HG02840 (cell line): ENCODE measurements around the gene TCEAL2.
A peak's percentile ranks its signal among the peaks of the same experiment; 100 is the strongest.
"Not testable (repeated sequence)": the region's sequence is repeated elsewhere in the genome, so short reads cannot be mapped to it uniquely, and the experiment has no call there.

Source experiments
- ATAC-seq: cut with Tn5 transposase; IDR thresholded peaks from one replicate; pipeline ENCODE4 v1.9.1; 2021; ENCODE audit warnings: mild to moderate bottlenecking, moderate library complexity, moderate number of reproducible peaks; ENCODE audit not compliant: unreplicated experiment, low FRiP score

Gene TCEAL2

DNA sequence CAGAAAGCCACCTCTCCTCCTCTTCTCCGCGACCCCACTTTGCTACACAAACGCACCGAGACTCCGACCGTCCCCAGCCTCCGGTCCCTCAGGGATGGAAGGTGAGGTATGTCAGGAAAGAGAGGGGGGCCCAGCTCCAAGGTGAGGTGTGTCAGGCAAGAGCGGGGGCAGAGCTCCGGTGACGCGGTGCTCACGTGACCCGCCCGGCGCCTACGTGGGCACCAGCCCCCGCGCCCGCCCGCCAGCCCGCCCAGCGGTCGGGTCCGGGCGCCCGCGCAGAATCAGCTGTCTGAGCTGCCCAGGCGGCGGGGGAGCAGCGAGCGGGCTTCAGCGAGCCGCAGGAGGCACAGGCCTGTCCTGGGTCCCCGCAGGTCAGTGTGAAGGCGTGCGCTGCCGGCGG is at the start of gene TCEAL2:
TSS of gene TCEAL2 (plus strand) at position 244 of the 400 bp plus-strand sequence. CDS start 1,152 bp downstream, outside the sequence.
- ATAC-seq, result not testable (repeated sequence)

GRCh38 chrX:102077426-102077825 is 48.1 kb upstream of the TCEAL2 start:
- no peak for ATAC-seq

DNA sequence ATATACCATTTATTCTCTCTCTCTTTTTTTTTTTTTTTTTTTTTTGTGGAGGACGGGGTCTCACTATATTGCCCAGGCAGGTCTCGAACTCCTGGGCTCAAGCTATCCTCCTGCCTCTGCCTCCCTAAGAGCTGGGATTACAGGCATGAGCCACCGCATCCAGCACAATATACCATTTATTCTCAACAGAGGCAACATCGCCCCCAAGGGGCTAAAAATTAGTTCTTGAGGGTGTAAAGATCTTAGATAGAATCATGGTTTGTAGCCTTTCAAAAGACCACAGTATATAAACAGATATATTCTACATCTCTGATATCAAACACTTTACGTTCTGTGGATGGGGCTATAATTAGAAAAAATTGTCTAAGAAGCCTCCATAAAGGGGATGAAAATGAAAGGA is 39.8 kb upstream of the TCEAL2 start:
- ATAC-seq, result no peak

- ATAC-seq, result no peak
Observed at GRCh38 chrX:102113367-102113766, 12.1 kb upstream of the TCEAL2 start.

DNA sequence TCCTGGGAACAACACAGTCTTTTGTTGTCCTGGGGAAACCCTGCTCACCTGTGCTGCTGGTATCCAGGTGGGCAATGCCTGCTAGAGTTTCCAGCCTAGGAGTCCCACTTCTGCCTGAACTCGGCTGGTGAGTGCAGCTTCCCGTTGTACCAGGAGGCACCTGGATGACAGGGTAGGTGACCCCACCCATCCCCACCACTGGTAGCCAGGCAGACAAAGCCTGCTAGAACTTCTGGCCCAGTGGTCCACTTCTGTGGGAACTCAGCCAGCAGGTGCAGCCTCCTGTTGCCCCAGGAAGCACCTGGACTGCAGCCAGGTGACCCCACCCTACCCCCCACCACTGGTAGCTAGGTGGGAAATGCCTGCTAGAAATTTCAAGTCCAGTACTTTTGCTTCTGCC is 9.7 kb upstream of the TCEAL2 start:
- ATAC-seq, result no peak

DNA sequence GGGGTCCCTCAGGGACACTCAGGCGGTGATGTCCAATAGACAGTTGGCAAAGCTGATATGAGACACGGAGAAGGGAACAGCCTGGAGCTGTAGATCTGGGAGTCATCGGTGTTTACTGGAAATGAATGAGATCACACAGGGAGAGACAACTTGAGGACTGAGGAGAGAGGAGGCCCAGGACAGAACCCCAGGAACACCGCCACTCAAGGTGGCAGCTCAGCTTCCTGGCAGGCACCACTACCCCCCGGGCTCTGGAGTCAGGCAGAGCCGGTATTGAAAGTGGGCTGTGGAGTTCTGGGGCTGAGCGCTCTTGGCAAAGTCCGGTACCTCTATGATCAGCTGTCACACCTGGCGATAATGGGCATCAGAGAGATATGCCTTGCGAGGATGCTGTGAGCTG is 465 bp upstream of the TCEAL2 start:
- not testable (repeated sequence) for ATAC-seq

DNA sequence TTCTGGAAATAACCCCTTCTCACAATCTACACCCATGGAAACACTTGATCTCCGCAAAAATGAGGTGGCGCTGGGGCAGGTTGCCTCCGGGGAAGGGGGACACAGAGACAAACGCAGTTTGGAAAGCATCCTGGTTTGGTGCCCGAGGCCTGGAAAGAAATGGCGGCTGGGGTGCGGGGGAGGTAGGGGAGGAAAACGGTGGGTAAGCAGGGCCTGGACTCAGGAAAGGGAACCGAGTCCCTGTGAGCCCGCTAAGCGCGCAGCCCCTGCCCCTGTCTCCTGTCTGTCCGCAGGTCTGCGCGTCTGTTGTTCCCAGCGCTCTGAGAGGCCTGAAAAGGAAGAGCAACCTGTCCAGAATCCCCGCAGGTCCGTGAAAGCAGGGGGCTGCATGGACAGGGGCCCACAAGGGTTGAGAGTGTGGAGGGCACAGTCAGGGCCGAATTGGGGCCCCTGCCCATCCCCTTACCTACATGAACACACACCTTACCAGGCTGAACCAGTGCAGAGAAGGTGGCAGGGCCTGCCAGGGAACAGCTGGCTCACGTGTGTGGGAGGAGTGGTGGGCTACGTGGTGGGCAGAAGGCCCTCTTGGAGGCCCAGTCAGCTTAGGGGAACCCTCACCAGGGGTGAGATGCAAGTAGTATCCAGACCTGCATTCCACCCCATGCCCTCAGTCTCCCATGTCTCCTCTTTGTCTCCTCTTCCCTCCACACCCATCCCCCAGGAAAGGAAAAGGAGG is 770 bp downstream of the TCEAL2 start:
- not testable (repeated sequence) for ATAC-seq

GRCh38 chrX:102126863-102127262 is 1.4 kb downstream of the TCEAL2 start:
- ATAC-seq, result no peak

DNA sequence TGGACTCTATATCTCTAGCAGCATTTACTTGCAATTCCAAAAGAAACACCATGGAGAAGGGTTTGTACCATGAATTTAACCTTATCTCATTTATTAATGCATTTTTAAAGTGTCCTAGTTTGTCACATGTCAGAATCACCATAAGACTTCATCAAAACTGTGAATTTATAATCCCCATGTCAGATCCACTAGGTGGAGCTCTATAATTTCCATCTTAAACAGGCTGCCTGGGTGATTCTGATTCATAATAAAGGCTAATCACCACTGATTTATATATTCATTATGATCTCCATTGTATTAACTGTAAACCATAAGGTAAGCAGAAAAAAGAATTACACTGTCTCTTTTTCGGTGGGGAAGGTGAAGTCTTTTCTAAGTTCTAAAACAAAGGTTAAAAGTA is 4.0 kb downstream of the TCEAL2 start:
- ATAC-seq, result no peak

GRCh38 chrX:102138064-102138463 is 12.6 kb downstream of the TCEAL2 start:
- no peak for ATAC-seq

GRCh38 chrX:102140876-102141275 is 15.4 kb downstream of the TCEAL2 start:
- ATAC-seq, result not testable (repeated sequence)

DNA sequence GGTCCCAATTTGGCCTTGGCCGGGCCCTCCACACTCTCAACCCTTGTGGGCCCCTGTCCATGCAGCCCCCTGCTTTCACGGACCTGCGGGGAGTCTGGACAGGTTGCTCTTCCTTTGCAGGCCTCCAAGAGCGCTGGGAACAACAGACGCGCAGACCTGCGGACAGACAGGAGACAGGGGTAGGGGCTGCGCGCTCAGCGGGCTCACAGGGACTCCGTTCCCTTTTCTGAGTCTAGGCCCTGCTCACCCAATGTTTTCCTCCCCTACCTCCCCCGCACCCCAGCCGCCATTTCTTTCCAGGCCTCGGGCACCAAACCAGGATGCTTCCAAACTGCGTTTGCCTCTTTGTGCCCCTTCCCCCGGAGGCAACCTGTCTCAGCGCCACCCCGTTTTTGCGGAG is 16.2 kb downstream of the TCEAL2 start:
- not testable (repeated sequence) for ATAC-seq

DNA sequence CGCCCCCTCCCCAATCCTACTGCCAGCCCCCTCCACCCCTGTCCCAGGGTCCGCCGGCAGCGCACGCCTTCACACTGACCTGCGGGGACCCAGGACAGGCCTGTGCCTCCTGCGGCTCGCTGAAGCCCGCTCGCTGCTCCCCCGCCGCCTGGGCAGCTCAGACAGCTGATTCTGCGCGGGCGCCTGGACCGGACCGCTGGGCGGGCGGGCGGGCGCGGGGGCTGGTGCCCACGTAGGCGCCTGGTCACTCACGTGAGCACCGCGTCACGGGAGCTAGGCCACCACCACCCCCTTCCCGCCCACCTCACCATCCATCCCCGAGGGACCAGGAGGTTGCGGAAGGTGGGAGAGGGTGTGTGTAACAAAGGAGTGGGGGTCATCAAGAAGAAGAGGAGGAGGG is 16.8 kb downstream of the TCEAL2 start, which contains the start of gene TCEAL6:
TSS of gene TCEAL6 (minus strand) at position 208 of the 400 bp plus-strand sequence.
- not testable (repeated sequence) for ATAC-seq

- no peak for ATAC-seq
Observed at GRCh38 chrX:102154218-102154860, 28.9 kb downstream of the TCEAL2 start.

DNA sequence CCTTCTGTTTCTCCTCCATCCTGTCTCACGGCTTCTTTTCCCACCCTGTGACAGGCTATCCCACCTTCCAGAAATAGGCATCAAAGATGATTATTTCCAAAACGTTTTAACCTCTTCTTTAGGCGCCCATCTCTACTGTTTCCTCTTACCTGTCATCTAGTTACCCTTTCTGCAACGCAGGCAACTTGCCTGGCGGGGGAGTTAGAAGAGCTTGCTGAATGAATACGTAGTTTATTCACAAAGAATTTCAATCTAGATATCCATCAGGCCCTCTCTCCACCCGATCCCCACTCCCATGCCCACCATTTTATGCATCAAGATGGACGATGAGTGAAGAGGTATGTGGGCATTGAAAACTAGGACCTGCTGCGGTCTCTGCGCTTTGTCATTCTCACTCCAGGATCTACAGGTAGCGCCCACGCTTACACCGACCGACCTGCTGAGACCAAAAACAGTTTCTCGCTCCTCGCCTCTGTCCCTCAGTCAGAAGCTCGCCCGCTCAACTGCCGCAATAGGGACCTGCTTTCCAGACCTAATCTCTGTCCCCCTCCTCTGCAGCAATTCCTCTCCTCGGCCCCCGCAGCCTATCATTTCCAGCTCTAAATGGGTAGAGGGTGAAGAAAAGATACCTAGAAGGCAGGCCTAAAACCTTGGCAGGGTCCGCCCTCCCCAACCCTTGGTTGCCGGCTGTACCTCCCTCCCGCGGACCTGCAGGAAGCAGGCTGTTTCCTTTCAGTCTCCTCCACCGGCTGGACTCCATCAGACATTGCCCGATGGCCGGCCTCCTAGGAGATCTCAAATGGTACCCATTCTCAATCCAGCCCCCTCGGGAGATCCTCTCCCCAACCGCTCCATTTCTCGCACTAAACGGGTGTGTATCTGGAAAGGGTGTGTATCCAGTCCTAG is 29.7 kb downstream of the TCEAL2 start:
- ATAC-seq, result peak; percentile 18

GRCh38 chrX:102155806-102156179 is 30.3 kb downstream of the TCEAL2 start, which contains the start of gene BEX5:
TSS of gene BEX5 (minus strand) at chrX:102155977. CDS start at chrX:102154265, 1,712 bp downstream.
- ATAC-seq, result peak; percentile 82
